Caco-2 (cell line): ENCODE measurements around the gene BLTP3A. TPM values are rescaled to one million over a fixed set of nuclear protein-coding genes. Genes with fewer than 3 reads are reported as not detected.
"Not testable (repeated sequence)": the region's sequence is repeated elsewhere in the genome, so short reads cannot be mapped to it uniquely, and the experiment has no call there.

ENCODE experiments used
- BruUV-seq: library from RNA; stranded (reverse); fragments of 400-500 nt; replicated peaks from 2 replicates; lab custom pipeline; 2021; lab: Mats Ljungman, UMichigan
- CTCF ChIA-PET: fragments of 300-600 bp; sonication (Branson Sonifier 250); formaldehyde crosslinking; loops from one replicate; lab custom pipeline; 2022; ENCODE audit warnings: antibody characterized with exemption; lab: Charles Lee
- POLR2A ChIA-PET: fragments of 300-600 bp; sonication (Branson Sonifier 250); formaldehyde crosslinking; loops from one replicate; lab custom pipeline; 2022; ENCODE audit warnings: antibody characterized with exemption; lab: Charles Lee
- DNase-seq, 2 experiments: peaks; one replicate each; pipeline versions ENCODE4 v3.0.0 to v3.0.0-alpha.2; 2020 to 2022
- H3K27me3 ChIP-seq: replicated peaks from 2 replicates; pipeline ENCODE4 v1.6.0; 2011; ENCODE audit warnings: low read length; ENCODE audit not compliant: control insufficient read depth, insufficient read depth
- H3K36me3 ChIP-seq: 2 replicates; pipeline ENCODE4 v1.5.1; 2011; ENCODE audit warnings: low read length; ENCODE audit not compliant: control insufficient read depth, insufficient read depth
- H3K4me1 ChIP-seq: fragments of 250-450 bp; sonication (Bioruptor Pico); 2 replicates; pipeline ENCODE4 v1.5.1; 2020; ENCODE audit warnings: mild to moderate bottlenecking
- H3K4me3 ChIP-seq: 2 replicates; pipeline ENCODE4 v1.5.1; 2011; ENCODE audit warnings: low read depth, mild to moderate bottlenecking, control low read depth, low read length
- H3K9me3 ChIP-seq: fragments of 250-450 bp; sonication (Bioruptor Pico); 2 replicates; pipeline ENCODE4 v1.5.1; 2020; ENCODE audit warnings: mild to moderate bottlenecking, moderate library complexity
- H3K27ac Mint-ChIP-seq: one replicate; pipeline ENCODE4 v1.8.0; 2022; ENCODE audit warnings: mixed read lengths; ENCODE audit not compliant: unreplicated experiment
- H3K27me3 Mint-ChIP-seq: one replicate; pipeline ENCODE4 v1.8.0; 2022; ENCODE audit warnings: mixed read lengths; ENCODE audit not compliant: insufficient read depth, unreplicated experiment
- H3K36me3 Mint-ChIP-seq: one replicate; pipeline ENCODE4 v1.8.0; 2022; ENCODE audit warnings: mild to moderate bottlenecking, mixed read lengths; ENCODE audit not compliant: insufficient read depth, unreplicated experiment
- H3K4me1 Mint-ChIP-seq: one replicate; pipeline ENCODE4 v1.8.0; 2022; ENCODE audit warnings: low read depth, mixed read lengths; ENCODE audit not compliant: unreplicated experiment
- H3K4me3 Mint-ChIP-seq: one replicate; pipeline ENCODE4 v1.8.0; 2022; ENCODE audit warnings: mild to moderate bottlenecking, moderate library complexity, mixed read lengths; ENCODE audit not compliant: unreplicated experiment
- H3K9me3 Mint-ChIP-seq: one replicate; pipeline ENCODE4 v1.8.0; 2022; ENCODE audit warnings: mixed read lengths; ENCODE audit not compliant: unreplicated experiment
- intact Hi-C: fragments of 100-400 bp; cut with micrococcal nuclease; formaldehyde crosslinking; loops from one replicate; pipeline ENCODE4 v1.10.0; 2022; ENCODE audit not compliant: unreplicated experiment
- total RNA-seq: library from RNA; stranded (reverse); gene quantifications from 2 replicates; pipeline ENCODE4 v1.2.3, GENCODE V29; 2022
- TF ChIP-seq, protein P1 (sequence below), 2 experiments: fragments of 200-600 bp in 1 of 2; IDR thresholded peaks; 1 replicate in 1 of 2; 2 replicates in 1 of 2; pipeline versions ENCODE4 v1.5.1 to v1.8.0; 2011 to 2022; ENCODE audit warnings: antibody characterized with exemption in 1 of 2, control low read depth in 1 of 2, inconsistent platforms in 1 of 2, low read depth in 1 of 2, low read length in 1 of 2, mild to moderate bottlenecking in 1 of 2, moderate library complexity in 1 of 2; ENCODE audit not compliant: insufficient read depth in 1 of 2, severe bottlenecking in 1 of 2, unreplicated experiment in 1 of 2

The BLTP3A gene
- total RNA-seq, 1 experiment from 2014 or later: 41.6 TPM

GRCh38 chr6:34817446-34817845 is 25.6 kb downstream of the BLTP3A start:
- Histone ChIP-seq H3K4me3 (no peak overlapping the region), H3K4me1 (peaks cover 43% of the 10 kb centered on the region), H3K36me3 (no peaks in the 10 kb centered on the region; the same call in 1 of the 2 replicates), H3K9me3 (no peaks in the 10 kb centered on the region), H3K27me3 (no peaks in the 10 kb centered on the region)
- intact Hi-C loops: no loop called here
- H3K27ac Mint-ChIP-seq: peak overlapping the region; percentile 42
- TF ChIP-seq, protein P1, sequence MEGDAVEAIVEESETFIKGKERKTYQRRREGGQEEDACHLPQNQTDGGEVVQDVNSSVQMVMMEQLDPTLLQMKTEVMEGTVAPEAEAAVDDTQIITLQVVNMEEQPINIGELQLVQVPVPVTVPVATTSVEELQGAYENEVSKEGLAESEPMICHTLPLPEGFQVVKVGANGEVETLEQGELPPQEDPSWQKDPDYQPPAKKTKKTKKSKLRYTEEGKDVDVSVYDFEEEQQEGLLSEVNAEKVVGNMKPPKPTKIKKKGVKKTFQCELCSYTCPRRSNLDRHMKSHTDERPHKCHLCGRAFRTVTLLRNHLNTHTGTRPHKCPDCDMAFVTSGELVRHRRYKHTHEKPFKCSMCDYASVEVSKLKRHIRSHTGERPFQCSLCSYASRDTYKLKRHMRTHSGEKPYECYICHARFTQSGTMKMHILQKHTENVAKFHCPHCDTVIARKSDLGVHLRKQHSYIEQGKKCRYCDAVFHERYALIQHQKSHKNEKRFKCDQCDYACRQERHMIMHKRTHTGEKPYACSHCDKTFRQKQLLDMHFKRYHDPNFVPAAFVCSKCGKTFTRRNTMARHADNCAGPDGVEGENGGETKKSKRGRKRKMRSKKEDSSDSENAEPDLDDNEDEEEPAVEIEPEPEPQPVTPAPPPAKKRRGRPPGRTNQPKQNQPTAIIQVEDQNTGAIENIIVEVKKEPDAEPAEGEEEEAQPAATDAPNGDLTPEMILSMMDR (IDR thresholded peaks at IDR 0.05; ENCODE audit: insufficient read depth in 1 of 2, low read depth in 1 of 2, low read length in 1 of 2, severe bottlenecking in 1 of 2, unreplicated experiment in 1 of 2): no peak
- no peaks in the 10 kb centered on the region for H3K27me3 Mint-ChIP-seq
- DNase-seq: no peak
- no peaks in the 10 kb centered on the region for H3K9me3 Mint-ChIP-seq
- peaks cover 26% of the 10 kb centered on the region for H3K4me1 Mint-ChIP-seq
- ChIA-PET CTCF (no interaction called here), POLR2A (interaction anchor here (0.7 kb wide), 1 partner anchor 14 kb away, joined by 3 read pairs; no protein-coding TSS in a partner anchor)
- no peak overlapping the region for H3K4me3 Mint-ChIP-seq
- H3K36me3 Mint-ChIP-seq: peaks cover 16% of the 10 kb centered on the region
- no TSS peak for BruUV-seq

DNA sequence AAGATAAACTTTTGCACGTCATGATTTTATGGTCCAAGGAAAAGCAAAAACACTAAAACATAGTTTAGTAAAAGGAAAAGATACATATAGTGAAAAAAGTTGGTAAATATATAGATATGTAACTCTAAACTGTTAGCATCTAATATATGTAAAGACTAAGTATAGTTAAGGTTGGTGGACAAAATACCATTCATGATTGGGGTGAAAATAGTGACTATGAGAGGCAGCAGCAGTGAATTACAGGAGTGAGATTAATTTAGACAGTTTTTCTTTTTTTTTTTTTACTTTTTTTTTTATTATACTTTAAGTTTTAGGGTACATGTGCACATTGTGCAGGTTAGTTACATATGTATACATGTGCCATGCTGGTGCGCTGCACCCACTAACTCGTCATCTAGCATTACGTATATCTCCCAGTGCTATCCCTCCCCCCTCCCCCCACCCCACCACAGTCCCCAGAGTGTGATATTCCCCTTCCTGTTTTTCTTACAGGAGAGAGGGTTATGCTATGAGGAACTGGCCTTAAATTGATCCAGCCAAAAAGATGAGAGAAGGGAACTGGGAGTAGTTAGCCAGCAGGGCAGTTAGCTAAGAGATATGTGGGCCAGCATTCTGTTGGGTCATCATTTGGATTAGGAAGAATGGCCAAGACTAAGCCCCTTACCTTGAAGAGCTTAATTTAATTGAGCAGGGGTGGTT is 27.1 kb downstream of the BLTP3A start:
- H3K36me3 ChIP-seq, H3K9me3 ChIP-seq, H3K4me3 Mint-ChIP-seq, POLR2A ChIA-PET, H3K27ac Mint-ChIP-seq, intact Hi-C loops, H3K9me3 Mint-ChIP-seq, H3K27me3 ChIP-seq, H3K4me3 ChIP-seq, BruUV-seq, DNase-seq, H3K27me3 Mint-ChIP-seq: not testable (repeated sequence)
- CTCF ChIA-PET: interaction anchor here (0.6 kb wide), 1 partner anchor 13 kb away, joined by 3 read pairs; no protein-coding TSS in a partner anchor
- peaks cover 26% of the 10 kb centered on the region for H3K4me1 Mint-ChIP-seq
- peaks cover 40% of the 10 kb centered on the region for H3K4me1 ChIP-seq
- H3K36me3 Mint-ChIP-seq: peaks cover 32% of the 10 kb centered on the region

DNA sequence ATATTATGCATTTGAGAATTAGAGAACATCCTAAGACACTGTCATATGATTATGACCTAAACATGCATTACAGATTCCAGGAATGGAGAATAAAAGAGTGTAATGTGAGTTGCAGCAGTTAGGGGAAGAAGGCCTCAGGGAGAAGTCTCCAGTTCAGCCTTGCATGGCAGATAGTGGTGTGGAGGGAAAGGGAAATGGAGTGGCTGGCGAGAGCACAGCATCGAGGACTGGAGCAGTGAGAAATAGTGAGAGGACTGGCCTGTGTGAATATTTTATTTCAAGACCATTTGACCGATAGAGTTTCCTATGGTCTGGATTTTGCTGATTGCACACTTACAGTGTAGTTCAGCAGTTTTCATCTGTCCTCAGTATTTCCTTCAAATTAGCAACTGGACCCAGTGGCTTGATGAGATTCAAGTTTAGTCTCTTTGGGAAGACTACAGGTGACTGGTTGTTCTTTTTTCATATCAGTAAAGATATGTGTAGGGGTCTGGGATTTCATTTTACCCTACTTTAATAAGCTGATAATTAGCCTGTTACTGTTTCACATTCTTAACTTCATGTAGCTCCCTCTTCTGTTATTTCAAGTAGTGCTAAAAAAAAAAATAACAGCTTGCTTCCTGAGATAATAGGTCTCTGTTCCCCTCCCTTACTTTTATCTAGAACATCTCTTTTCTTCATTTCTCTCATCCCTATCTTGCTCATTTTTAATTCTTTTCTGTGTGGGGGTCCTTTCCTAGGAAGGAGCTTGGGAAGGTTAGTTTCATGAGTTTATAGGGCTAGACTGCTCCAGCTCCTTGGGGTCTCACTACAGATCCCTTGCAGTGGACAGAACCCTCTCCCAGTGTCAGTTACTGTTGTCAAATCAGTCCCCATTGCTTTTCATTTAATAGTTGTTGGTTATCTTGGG is 27.9 kb downstream of the BLTP3A start:
- Mint-ChIP-seq H3K27ac (no peak overlapping the region), H3K4me3 (no peak overlapping the region), H3K4me1 (peaks cover 19% of the 10 kb centered on the region), H3K36me3 (peaks cover 40% of the 10 kb centered on the region), H3K9me3 (no peaks in the 10 kb centered on the region), H3K27me3 (no peaks in the 10 kb centered on the region)
- POLR2A ChIA-PET: no interaction called here
- intact Hi-C loops: no loop called here
- Histone ChIP-seq H3K36me3 (no peaks in the 10 kb centered on the region; the same call in 1 of the 2 replicates), H3K9me3 (no peaks in the 10 kb centered on the region), H3K27me3 (no peaks in the 10 kb centered on the region), H3K4me3 (no peak overlapping the region), H3K4me1 (peaks cover 33% of the 10 kb centered on the region)
- no peak for DNase-seq
- TF ChIP-seq, protein P1 (IDR thresholded peaks at IDR 0.05; ENCODE audit: insufficient read depth in 1 of 2, low read depth in 1 of 2, low read length in 1 of 2, severe bottlenecking in 1 of 2, unreplicated experiment in 1 of 2): no peak
- BruUV-seq: no TSS peak
- CTCF ChIA-PET: interaction anchor here (0.6 to 0.8 kb wide), 4 partner anchors 14 to 360 kb away, joined by 3 to 5 read pairs (median 4); no protein-coding TSS in a partner anchor
